HepG2 (cell line): ENCODE data around the gene CTXN1. TPM values are rescaled to one million over a fixed set of nuclear protein-coding genes. Genes with fewer than 3 reads are reported as not detected.

Source experiments
- DR1 ChIP-seq: sonication (generic); formaldehyde crosslinking; IDR thresholded peaks from 2 replicates; pipeline ENCODE4 v1.8.0; 2021; ENCODE audit warnings: mild to moderate bottlenecking, missing genetic modification reagents, inconsistent platforms
- FLYWCH1 ChIP-seq: sonication (generic); formaldehyde crosslinking; IDR thresholded peaks from 2 replicates; pipeline ENCODE4 v1.8.1; 2023; ENCODE audit warnings: mild to moderate bottlenecking, missing genetic modification reagents
- GATAD2A ChIP-seq: IDR thresholded peaks from 2 replicates; pipeline ENCODE4 v1.6.1; 2016
- NBN ChIP-seq: fragments of 450-650 bp; conservative IDR thresholded peaks from 2 replicates; pipeline ENCODE4 v1.6.1; 2017
- NR3C1 ChIP-seq: sonication (generic); formaldehyde crosslinking; IDR thresholded peaks from 2 replicates; pipeline ENCODE4 v1.4.0; 2020; ENCODE audit warnings: missing genetic modification reagents
- PAX8 ChIP-seq: sonication (generic); formaldehyde crosslinking; IDR thresholded peaks from 2 replicates; pipeline ENCODE4 v1.8.0; 2022; ENCODE audit warnings: mild to moderate bottlenecking, missing genetic modification reagents, borderline replicate concordance
- SNAI1 ChIP-seq: sonication (generic); formaldehyde crosslinking; IDR thresholded peaks from 2 replicates; pipeline ENCODE4 v1.5.0; 2020; ENCODE audit warnings: mild to moderate bottlenecking, missing genetic modification reagents, borderline replicate concordance
- SRSF4 ChIP-seq: fragments of 200-400 bp; formaldehyde crosslinking; IDR thresholded peaks from one replicate; pipeline ENCODE4 v1.6.1; 2018; ENCODE audit warnings: mild to moderate bottlenecking, low read depth, low read length, moderate library complexity; ENCODE audit not compliant: poor library complexity, severe bottlenecking
- TCF7L2 ChIP-seq: IDR thresholded peaks from 2 replicates; pipeline ENCODE4 v1.6.1; 2011; ENCODE audit warnings: mild to moderate bottlenecking, low read depth, low read length, moderate library complexity
- THYN1 ChIP-seq: sonication (generic); formaldehyde crosslinking; IDR thresholded peaks from 2 replicates; pipeline ENCODE4 v1.8.1; 2023; ENCODE audit warnings: low read depth, mild to moderate bottlenecking, moderate library complexity, missing genetic modification reagents, borderline replicate concordance
- ZFP36L2 ChIP-seq: sonication (generic); formaldehyde crosslinking; IDR thresholded peaks from 2 replicates; pipeline ENCODE4 v1.4.0; 2020; ENCODE audit warnings: missing genetic modification reagents
- ZNF383 ChIP-seq: sonication (generic); formaldehyde crosslinking; IDR thresholded peaks from 2 replicates; pipeline ENCODE4 v1.4.0; 2020; ENCODE audit warnings: missing genetic modification reagents, mild to moderate bottlenecking, borderline replicate concordance
- ZNF510 ChIP-seq: sonication (generic); formaldehyde crosslinking; IDR thresholded peaks from 2 replicates; pipeline ENCODE4 v1.4.0; 2020; ENCODE audit warnings: low read depth, mild to moderate bottlenecking, missing genetic modification reagents
- ZNF552 ChIP-seq: sonication (generic); formaldehyde crosslinking; IDR thresholded peaks from 2 replicates; pipeline ENCODE4 v1.9.0; 2022; ENCODE audit warnings: missing genetic modification reagents, mild to moderate bottlenecking, borderline replicate concordance
- ZNF556 ChIP-seq: sonication (generic); formaldehyde crosslinking; IDR thresholded peaks from 2 replicates; pipeline ENCODE4 v1.4.0; 2020; ENCODE audit warnings: mild to moderate bottlenecking, missing genetic modification reagents, borderline replicate concordance
- ZNF678 ChIP-seq: sonication (generic); formaldehyde crosslinking; IDR thresholded peaks from 2 replicates; pipeline ENCODE4 v1.4.0; 2020; ENCODE audit warnings: mild to moderate bottlenecking, missing genetic modification reagents
- ZNF879 ChIP-seq: sonication (generic); formaldehyde crosslinking; IDR thresholded peaks from 2 replicates; pipeline ENCODE4 v1.8.1; 2023; ENCODE audit warnings: missing genetic modification reagents
- ZSCAN22 ChIP-seq: sonication (generic); formaldehyde crosslinking; IDR thresholded peaks from 2 replicates; pipeline ENCODE4 v1.4.0; 2020; ENCODE audit warnings: mild to moderate bottlenecking, missing genetic modification reagents
- polyA plus RNA-seq, 8 experiments: library from polyadenylated mRNA; depleted of rRNA in 3 of 8; stranded (reverse) in 7 of 8; unstranded in 1 of 8; fragments of >200 nt; fragmentation: Illumina TruSeq in 4 of 8; extraction: Trizol in 4 of 8; gene quantifications; 2 replicates each; pipeline versions ENCODE4 v1.2.1 to v1.2.3, GENCODE V29; 2011 to 2016; ENCODE audit warnings: low read depth in 4 of 8, missing spikeins in 1 of 8, mixed read lengths in 1 of 8; ENCODE audit not compliant: insufficient read depth in 1 of 8
- total RNA-seq, 5 experiments: library from RNA; depleted of rRNA; stranded (reverse); fragments of >200 nt; fragmentation: Illumina TruSeq; extraction: Trizol; gene quantifications; 2 replicates each; pipeline ENCODE4 v1.2.3, GENCODE V29; 2016; ENCODE audit warnings: low read depth in 1 of 5
- TF ChIP-seq, protein P1 (sequence below): sonication (generic); formaldehyde crosslinking; IDR thresholded peaks from 2 replicates; pipeline ENCODE4 v1.4.0; 2020; ENCODE audit warnings: missing genetic modification reagents, borderline replicate concordance
- TF ChIP-seq, protein P2 (sequence below): sonication (generic); formaldehyde crosslinking; IDR thresholded peaks from 2 replicates; pipeline ENCODE4 v1.8.1; 2023; ENCODE audit warnings: mild to moderate bottlenecking, moderate library complexity, missing genetic modification reagents

Gene CTXN1
- total and polyA plus RNA-seq, 2 of the 13 experiments (the other 11 are each of a cell fraction or from before 2014, with no cell fraction given): 0.11 TPM; not detected in 1

DNA sequence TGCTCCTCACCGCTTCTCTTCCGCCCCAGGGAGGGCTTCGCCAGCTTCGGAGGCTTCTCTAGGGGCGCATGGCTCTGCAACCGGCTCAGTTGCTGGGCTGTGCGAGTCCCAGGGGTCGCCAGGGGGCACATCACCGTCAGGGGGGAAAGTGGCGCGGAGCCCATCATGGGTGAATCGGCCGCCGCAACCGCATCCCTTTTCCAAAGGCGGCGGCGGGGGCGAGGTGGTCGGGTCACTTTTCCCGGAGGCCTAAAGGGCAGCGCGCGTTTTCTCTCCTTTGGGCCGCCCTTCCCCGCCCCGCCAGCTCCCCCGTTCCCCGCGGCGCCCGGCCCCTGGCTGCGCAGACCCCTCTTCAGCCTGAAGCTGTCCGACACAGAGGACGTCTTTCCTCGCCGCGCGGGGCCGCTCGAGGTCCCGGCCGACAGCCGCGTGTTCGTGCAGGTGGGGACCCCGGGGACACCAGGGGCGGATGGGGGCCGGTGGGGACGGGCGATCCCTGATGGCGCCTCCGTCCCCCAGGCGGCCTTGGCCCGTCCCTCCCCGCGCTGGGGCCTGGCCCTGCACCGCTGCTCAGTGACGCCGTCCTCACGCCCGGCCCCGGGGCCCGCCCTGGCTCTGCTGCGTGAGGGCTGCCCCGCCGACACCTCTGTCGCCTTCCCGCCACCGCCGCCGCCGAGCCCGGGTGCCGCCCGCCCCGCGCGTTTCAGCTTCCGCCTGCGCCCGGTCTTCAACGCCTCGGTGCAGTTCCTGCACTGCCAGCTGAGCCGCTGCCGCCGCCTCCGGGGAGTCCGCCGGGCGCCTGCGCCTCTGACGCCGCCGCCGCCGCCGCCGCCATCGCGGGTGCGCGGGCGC is 9.6 kb downstream of the CTXN1 start (continued):
- TF ChIP-seq ZNF556 (CRISPR knock-in tag) (peak; percentile 70; the same call in 1 of the 2 replicates), TCF7L2 (no peak), PAX8 (CRISPR knock-in tag) (0 out of 2 replicates have a peak, but pooled peaks have one; percentile 52), DR1 (CRISPR knock-in tag) (no peak), NR3C1 (CRISPR knock-in tag) (no peak), FLYWCH1 (CRISPR knock-in tag) (0 out of 2 replicates have a peak, but pooled peaks have one; percentile 54), ZNF678 (CRISPR knock-in tag) (peak; percentile 53; the same call in 1 of the 2 replicates), ZSCAN22 (CRISPR knock-in tag) (peak; percentile 54; the same call in 1 of the 2 replicates), GATAD2A (CRISPR knock-in tag) (no peak), SNAI1 (CRISPR knock-in tag) (no peak), SRSF4 (no peak), ZNF552 (CRISPR knock-in tag) (no peak), ZNF879 (no peak), THYN1 (CRISPR knock-in tag) (no peak), ZNF510 (CRISPR knock-in tag) (no peak; the same call in 1 of the 2 replicates), ZFP36L2 (no peak), ZNF383 (CRISPR knock-in tag) (no peak), NBN (no peak)
- TF ChIP-seq, protein P1, sequence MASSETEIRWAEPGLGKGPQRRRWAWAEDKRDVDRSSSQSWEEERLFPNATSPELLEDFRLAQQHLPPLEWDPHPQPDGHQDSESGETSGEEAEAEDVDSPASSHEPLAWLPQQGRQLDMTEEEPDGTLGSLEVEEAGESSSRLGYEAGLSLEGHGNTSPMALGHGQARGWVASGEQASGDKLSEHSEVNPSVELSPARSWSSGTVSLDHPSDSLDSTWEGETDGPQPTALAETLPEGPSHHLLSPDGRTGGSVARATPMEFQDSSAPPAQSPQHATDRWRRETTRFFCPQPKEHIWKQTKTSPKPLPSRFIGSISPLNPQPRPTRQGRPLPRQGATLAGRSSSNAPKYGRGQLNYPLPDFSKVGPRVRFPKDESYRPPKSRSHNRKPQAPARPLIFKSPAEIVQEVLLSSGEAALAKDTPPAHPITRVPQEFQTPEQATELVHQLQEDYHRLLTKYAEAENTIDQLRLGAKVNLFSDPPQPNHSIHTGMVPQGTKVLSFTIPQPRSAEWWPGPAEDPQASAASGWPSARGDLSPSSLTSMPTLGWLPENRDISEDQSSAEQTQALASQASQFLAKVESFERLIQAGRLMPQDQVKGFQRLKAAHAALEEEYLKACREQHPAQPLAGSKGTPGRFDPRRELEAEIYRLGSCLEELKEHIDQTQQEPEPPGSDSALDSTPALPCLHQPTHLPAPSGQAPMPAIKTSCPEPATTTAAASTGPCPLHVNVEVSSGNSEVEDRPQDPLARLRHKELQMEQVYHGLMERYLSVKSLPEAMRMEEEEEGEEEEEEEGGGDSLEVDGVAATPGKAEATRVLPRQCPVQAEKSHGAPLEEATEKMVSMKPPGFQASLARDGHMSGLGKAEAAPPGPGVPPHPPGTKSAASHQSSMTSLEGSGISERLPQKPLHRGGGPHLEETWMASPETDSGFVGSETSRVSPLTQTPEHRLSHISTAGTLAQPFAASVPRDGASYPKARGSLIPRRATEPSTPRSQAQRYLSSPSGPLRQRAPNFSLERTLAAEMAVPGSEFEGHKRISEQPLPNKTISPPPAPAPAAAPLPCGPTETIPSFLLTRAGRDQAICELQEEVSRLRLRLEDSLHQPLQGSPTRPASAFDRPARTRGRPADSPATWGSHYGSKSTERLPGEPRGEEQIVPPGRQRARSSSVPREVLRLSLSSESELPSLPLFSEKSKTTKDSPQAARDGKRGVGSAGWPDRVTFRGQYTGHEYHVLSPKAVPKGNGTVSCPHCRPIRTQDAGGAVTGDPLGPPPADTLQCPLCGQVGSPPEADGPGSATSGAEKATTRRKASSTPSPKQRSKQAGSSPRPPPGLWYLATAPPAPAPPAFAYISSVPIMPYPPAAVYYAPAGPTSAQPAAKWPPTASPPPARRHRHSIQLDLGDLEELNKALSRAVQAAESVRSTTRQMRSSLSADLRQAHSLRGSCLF (CRISPR knock-in tag): no peak
- TF ChIP-seq, protein P2, sequence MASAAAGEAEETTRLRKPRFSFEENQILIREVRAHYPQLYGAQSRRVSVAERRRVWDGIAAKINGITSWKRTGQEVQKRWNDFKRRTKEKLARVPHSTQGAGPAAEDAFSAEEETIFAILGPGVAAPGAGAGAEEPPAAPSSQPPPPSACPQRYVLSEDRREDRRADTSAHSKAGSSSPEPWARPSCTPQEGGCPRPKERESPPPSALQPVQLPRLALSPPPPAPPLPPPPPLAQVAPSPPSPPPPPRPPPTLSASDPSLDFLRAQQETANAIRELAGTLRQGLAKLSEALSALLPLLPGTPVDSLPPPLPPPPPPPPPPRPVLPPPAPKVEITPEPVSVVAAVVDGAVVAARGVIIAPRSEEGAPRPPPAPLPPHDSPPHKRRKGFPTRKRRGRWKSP (CRISPR knock-in tag): peak; percentile 66; the same call in 1 of the 2 replicates
